Eye (tissue), 1 donor: ENCODE measurements around the gene DHRSX.
"Not testable (repeated sequence)": the region's sequence is repeated elsewhere in the genome, so short reads cannot be mapped to it uniquely, and the experiment has no call there.

Experiments used
- DNase-seq: peaks from one replicate; pipeline ENCODE4 v3.0.0-alpha.2; 2015

The DHRSX gene

GRCh38 chrX:2517055-2517454 lies 16.3 kb upstream of the DHRSX start:
- DNase-seq = no peak

GRCh38 chrX:2516623-2517022 lies 15.8 kb upstream of the DHRSX start:
- no peak for DNase-seq

GRCh38 chrX:2514131-2514530 lies 13.4 kb upstream of the DHRSX start:
- DNase-seq = no peak

- DNase-seq = no peak
These were observed 12.4 kb upstream of the DHRSX start for GRCh38 chrX:2513121-2513664.

- DNase-seq = no peak
These were observed 11.7 kb upstream of the DHRSX start for GRCh38 chrX:2512501-2512900.

GRCh38 chrX:2511326-2511725 lies 10.6 kb upstream of the DHRSX start:
- DNase-seq = no peak

- no peak for DNase-seq
These were observed 8.0 kb upstream of the DHRSX start for GRCh38 chrX:2508648-2509335.

GRCh38 chrX:2507904-2508627 lies 7.3 kb upstream of the DHRSX start:
- no peak for DNase-seq

GRCh38 chrX:2507196-2507595 lies 6.4 kb upstream of the DHRSX start:
- DNase-seq = no peak

GRCh38 chrX:2505341-2505740 lies 4.6 kb upstream of the DHRSX start:
- DNase-seq = not testable (repeated sequence)

GRCh38 chrX:2504706-2505332 lies 4.0 kb upstream of the DHRSX start:
- DNase-seq = no peak

- no peak for DNase-seq
These were observed 3.1 kb upstream of the DHRSX start for GRCh38 chrX:2503591-2504500.

- DNase-seq = peak; percentile 26
These were observed 2.1 kb upstream of the DHRSX start for GRCh38 chrX:2502668-2503519.

- no peak for DNase-seq
These were observed 1.4 kb upstream of the DHRSX start for GRCh38 chrX:2502120-2502667.

GRCh38 chrX:2501559-2502102 lies 855 bp upstream of the DHRSX start:
- DNase-seq = no peak

- peak; percentile 74 for DNase-seq
These were observed 529 bp downstream of the DHRSX start for GRCh38 chrX:2500091-2500802.

GRCh38 chrX:2499507-2499906 lies 1.3 kb downstream of the DHRSX start:
- DNase-seq = no peak

GRCh38 chrX:2498781-2499302 lies 1.9 kb downstream of the DHRSX start:
- no peak for DNase-seq

GRCh38 chrX:2497961-2498780 lies 2.6 kb downstream of the DHRSX start:
- DNase-seq = peak; percentile 62
